T-helper 1 cell treated with Interleukin-12 subunit alpha and Interleukin-12 subunit beta and Interleukin-4 antibody, amounts not matched to agents 30 μg/mL and 1 μg/mL, for 36 hours (primary cell): ENCODE data around the gene A3GALT2.
"Not testable (repeated sequence)": the region's sequence is repeated elsewhere in the genome, so short reads cannot be mapped to it uniquely, and the experiment has no call there.

Experiments
- H3K27ac Mint-ChIP-seq: one replicate; pipeline ENCODE4 v1.8.0; 2021; ENCODE audit warnings: mild to moderate bottlenecking, mixed read lengths
- H3K27me3 Mint-ChIP-seq: one replicate; pipeline ENCODE4 v1.8.0; 2021; ENCODE audit warnings: low read depth, mixed read lengths
- H3K36me3 Mint-ChIP-seq: one replicate; pipeline ENCODE4 v1.8.0; 2021; ENCODE audit warnings: low read depth, mixed read lengths
- H3K4me1 Mint-ChIP-seq: one replicate; pipeline ENCODE4 v1.8.0; 2021; ENCODE audit warnings: low read depth, mixed read lengths
- H3K4me3 Mint-ChIP-seq: one replicate; pipeline ENCODE4 v1.8.0; 2021; ENCODE audit warnings: mild to moderate bottlenecking, moderate library complexity, mixed read lengths
- H3K9me3 Mint-ChIP-seq: one replicate; pipeline ENCODE4 v1.8.0; 2021; ENCODE audit warnings: mixed read lengths

Gene A3GALT2

DNA sequence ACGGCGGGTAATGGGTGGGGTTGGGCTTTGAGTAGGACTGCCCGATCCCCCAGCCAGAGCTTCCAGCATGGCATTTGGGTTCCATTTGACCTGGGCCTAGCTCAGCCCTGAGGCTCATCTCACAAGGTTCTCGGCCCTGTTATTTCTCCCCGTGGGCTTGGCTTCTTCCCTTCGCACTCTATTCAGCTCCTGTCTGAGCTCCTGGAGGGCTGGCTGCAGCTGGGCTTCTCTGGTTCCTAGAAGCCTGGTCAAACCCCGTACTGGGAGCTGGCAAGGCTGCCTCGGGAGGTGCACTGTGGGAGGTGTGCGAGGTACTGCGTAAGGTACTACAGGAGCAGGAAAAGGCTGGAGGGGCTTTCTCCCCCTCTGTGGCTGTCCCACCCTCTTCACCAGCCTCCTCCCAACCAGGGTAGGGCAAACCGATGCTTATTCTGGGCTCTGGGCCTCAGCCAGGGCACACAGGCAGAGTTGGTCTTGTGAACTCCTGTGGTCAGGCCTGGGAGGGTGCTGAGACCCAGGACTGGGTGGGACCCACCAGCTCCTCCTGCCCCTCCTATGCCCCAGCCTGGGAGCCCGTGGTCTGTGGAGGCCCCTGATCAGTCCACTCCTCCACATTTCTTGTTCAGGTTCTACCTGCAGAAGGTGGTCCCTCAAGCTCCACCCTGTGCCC is 814 bp downstream of the A3GALT2 start:
- Mint-ChIP-seq H3K4me1 (peaks cover 4% of the 10 kb centered on the region), H3K27me3 (peaks cover 6% of the 10 kb centered on the region), H3K27ac (no peak overlapping the region), H3K9me3 (no peaks in the 10 kb centered on the region), H3K36me3 (peaks cover 5% of the 10 kb centered on the region), H3K4me3 (no peak overlapping the region)

DNA sequence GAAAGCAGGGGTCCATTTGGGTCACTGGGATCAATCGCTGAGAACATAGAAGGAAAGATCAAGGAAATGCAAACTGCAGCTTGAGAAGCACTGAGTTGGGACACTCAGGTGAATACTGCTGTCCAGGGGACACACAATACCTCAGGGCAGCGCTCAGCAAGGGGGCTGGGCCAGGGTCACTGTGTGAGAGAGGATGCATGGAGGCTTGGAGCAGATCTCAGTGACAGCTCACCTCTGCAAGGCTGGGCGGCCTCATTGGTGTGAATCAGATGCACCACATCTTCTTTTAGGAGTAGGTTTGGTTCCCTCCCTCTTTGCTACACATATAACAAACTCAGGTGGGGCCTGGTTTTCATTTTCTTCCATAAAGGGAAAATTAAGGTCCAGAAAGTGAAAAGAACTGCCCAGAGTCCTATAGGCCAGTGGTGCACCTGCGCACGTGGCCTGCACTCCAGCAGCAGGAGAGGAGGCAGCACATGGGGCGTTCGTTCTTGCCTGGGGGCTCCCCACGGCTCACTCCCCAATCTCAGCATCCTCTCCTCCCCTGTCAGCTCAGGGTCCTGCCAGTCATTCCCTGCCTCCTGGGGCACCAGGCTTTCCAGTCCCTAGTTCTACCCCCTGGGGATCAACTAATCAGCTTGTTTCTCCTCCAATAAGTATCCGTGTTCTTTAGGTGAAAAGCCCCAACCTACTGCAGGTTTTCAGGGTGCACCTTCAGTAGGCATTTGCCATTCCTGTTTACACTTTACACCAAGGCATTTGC is 1.5 kb downstream of the A3GALT2 start:
- H3K4me3 Mint-ChIP-seq: no peak overlapping the region
- H3K9me3 Mint-ChIP-seq: no peaks in the 10 kb centered on the region
- H3K27me3 Mint-ChIP-seq: peaks cover 6% of the 10 kb centered on the region
- peaks cover 4% of the 10 kb centered on the region for H3K4me1 Mint-ChIP-seq
- peaks cover 5% of the 10 kb centered on the region for H3K36me3 Mint-ChIP-seq
- no peak overlapping the region for H3K27ac Mint-ChIP-seq

DNA sequence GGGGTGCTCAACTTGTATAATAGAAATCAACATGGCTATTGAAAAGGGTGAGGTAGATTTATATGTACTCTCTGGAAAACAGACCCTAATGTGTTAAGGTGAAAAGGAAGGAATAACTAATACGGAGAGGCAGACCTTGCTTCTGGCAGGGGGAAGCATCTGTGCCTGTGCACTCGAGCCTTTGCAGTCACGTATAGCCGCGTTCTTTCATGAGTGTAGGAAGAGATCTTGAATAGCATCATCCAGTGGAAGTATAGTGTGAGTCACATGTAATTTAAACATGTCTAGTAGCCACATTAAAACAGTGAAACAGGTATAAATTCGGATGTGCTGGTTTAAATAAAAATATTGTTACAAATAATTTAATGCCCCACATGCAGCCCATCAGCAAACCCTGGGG is 3.0 kb downstream of the A3GALT2 start:
- H3K27ac Mint-ChIP-seq: no peak overlapping the region
- H3K27me3 Mint-ChIP-seq: peaks cover 6% of the 10 kb centered on the region
- no peaks in the 10 kb centered on the region for H3K36me3 Mint-ChIP-seq
- H3K4me3 Mint-ChIP-seq: no peak overlapping the region
- H3K9me3 Mint-ChIP-seq: no peaks in the 10 kb centered on the region
- H3K4me1 Mint-ChIP-seq: peaks cover 4% of the 10 kb centered on the region

DNA sequence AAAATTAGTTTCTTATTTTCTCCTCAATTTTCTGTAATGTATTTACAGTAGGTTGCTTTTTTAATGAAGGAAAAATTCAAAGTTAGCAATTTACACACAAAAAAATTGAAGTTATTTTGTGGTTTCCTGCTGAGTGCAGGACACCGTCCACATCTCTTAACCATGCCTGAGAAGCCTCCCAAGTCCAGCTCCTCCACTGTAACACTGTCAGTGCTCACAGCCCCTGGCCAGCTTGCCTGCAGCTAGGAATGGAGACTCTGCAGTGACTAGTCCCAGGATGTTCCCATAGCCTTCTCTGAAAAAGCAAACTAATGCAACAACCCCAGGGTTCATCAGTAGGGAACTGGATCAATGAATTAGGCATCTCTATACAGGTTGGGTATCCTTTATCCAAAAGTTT is 3.5 kb downstream of the A3GALT2 start:
- H3K27me3 Mint-ChIP-seq: peaks cover 6% of the 10 kb centered on the region
- H3K4me1 Mint-ChIP-seq: peaks cover 4% of the 10 kb centered on the region
- no peak overlapping the region for H3K27ac Mint-ChIP-seq
- no peak overlapping the region for H3K4me3 Mint-ChIP-seq
- no peaks in the 10 kb centered on the region for H3K9me3 Mint-ChIP-seq
- no peaks in the 10 kb centered on the region for H3K36me3 Mint-ChIP-seq

DNA sequence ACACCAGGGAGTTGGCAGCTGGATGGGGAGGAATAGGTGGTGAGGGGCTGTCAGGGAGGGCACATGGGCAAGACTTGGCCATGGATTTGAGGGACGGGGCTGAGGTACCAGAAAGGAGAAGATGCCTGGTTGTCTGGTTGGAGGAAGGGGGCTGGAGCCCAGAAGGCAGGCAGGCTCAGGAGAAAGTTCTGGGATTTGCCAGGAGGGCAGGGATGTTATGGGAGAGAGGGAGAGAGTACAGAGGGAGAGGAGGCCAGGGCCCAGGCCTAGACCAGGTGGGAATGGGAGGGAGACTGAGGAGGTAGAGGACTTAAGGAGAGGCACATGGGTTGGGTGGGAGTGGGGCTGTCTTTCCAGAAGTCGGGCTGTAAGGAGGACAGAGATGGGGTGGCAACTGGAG is 4.3 kb downstream of the A3GALT2 start:
- Mint-ChIP-seq H3K36me3 (no peaks in the 10 kb centered on the region), H3K27ac (no peak overlapping the region), H3K9me3 (no peaks in the 10 kb centered on the region), H3K4me3 (no peak overlapping the region), H3K4me1 (peaks cover 4% of the 10 kb centered on the region), H3K27me3 (peaks cover 6% of the 10 kb centered on the region)

DNA sequence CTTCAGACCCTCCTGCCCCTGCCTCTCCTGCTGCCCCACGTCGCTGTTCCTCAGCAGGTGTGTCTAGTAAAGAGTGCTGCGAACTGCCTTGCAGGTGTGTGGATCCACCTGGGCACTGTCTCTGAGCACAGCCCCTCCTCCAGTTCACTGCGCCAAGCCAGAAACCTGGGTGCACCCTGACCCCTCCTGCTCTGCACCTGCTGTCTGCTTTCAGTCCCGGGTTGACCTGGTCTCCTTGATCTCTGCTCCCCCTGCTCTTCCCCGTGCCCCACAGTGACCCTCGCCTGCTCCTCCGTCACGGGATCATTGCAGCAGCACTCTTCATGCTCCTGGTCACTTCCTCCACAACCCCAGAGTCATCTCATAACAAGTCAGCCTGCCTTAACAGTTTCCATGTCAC is 6.5 kb downstream of the A3GALT2 start:
- Mint-ChIP-seq H3K36me3 (no peaks in the 10 kb centered on the region), H3K27me3 (peaks cover 10% of the 10 kb centered on the region), H3K4me3 (no peak overlapping the region), H3K4me1 (peaks cover 4% of the 10 kb centered on the region), H3K27ac (no peak overlapping the region), H3K9me3 (no peaks in the 10 kb centered on the region)

DNA sequence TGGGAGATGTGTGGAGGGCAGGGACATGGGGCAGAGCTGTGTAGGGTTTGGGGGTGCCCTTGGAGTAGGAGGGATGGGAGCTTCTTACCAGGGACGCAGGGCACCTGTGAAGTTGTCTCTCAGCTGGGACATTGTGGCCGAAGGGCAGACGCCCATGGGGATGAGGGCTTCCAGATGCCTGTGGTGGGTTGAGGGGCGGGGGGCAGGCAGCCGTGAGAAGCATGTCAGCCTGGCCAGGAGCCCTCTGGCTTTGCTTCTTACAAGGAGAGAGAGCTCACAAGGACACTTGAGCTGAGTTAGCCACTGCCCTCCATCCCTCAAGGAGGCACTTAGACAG is 8.5 kb downstream of the A3GALT2 start:
- H3K36me3 Mint-ChIP-seq: peaks cover 1% of the 10 kb centered on the region
- no peak overlapping the region for H3K4me3 Mint-ChIP-seq
- no peak overlapping the region for H3K27ac Mint-ChIP-seq
- H3K27me3 Mint-ChIP-seq: peaks cover 8% of the 10 kb centered on the region
- peaks cover 4% of the 10 kb centered on the region for H3K4me1 Mint-ChIP-seq
- H3K9me3 Mint-ChIP-seq: no peaks in the 10 kb centered on the region

DNA sequence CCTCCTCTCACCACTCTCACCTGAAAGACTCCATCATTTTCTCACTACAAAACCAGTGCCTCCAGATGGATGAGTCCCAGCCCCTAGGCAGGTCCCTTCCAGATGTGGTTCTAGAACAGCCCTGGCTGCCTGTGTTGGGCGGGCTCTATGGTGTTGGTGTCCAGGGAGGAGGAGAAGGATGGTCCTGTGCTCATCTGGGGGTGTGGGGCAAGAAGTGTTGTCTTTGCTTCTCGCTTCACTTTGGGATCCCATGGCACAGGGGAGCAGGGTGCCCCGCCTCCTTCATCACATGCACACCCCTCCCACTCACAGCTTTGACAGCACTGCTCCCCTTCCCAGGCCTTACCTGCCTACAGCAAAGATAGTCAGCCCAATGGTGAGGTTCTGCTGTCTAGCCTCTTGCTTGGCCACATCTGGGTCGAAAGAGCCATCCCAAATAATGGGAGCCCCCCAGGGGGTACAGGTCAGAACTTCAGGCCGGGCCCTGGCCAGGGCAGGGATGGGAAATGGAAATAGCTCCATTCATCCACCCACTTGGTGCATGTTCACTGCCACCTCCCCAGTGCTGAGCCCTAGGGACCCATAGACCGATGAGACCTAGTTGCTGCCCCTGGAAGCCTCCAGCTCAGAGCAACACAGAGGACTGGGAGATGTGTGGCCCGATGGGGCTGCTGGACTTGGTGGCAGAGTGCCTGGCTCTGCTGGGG is 9.0 kb downstream of the A3GALT2 start:
- H3K9me3 Mint-ChIP-seq: no peaks in the 10 kb centered on the region
- peaks cover 1% of the 10 kb centered on the region for H3K36me3 Mint-ChIP-seq
- no peak overlapping the region for H3K27ac Mint-ChIP-seq
- H3K27me3 Mint-ChIP-seq: peaks cover 8% of the 10 kb centered on the region
- peaks cover 4% of the 10 kb centered on the region for H3K4me1 Mint-ChIP-seq
- H3K4me3 Mint-ChIP-seq: no peak overlapping the region

DNA sequence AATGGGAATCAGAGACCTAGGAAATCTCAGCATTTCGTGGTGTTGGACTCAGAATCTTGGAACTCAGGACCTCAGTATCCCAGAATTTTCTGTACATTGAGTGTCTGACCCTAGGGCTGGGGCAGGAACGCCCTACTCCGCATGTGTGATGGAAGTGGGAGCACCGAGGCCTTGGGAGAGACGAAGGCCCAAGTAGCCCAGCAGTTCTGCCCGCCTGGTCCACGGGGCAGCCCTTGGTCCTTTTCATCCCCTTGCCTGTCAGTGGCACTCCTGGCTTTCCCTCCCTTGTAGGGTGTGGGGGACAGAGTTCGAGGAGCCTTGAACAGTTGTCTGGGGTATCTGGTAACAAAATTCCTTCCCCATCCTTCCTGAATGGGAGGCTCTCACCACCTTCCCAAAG is 10.2 kb downstream of the A3GALT2 start:
- Mint-ChIP-seq H3K9me3 (no peaks in the 10 kb centered on the region), H3K4me1 (peaks cover 2% of the 10 kb centered on the region), H3K27me3 (peaks cover 16% of the 10 kb centered on the region), H3K4me3 (no peak overlapping the region), H3K36me3 (peaks cover 3% of the 10 kb centered on the region), H3K27ac (no peak overlapping the region)

DNA sequence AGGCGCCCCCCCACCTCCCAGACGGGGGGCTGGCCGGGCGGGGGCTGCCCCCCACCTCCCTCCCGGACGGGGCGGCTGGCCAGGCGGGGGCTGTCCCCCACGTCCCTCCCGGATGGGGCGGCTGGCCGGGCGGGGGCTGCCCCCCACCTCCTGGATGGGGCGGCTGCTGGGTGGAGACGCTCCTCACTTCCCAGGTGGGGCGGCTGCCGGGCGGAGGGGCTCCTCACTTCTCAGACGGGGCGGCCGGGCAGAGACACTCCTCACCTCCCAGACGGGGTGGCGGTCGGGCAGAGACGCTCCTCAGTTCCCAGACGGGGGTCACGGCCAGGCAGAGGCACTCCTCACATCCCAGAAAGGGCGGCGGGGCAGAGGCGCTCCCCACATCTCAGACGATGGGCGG is 11.5 kb downstream of the A3GALT2 start:
- peaks cover 27% of the 10 kb centered on the region for H3K27me3 Mint-ChIP-seq
- H3K9me3 Mint-ChIP-seq, H3K36me3 Mint-ChIP-seq, H3K4me3 Mint-ChIP-seq, H3K27ac Mint-ChIP-seq, H3K4me1 Mint-ChIP-seq: not testable (repeated sequence)

DNA sequence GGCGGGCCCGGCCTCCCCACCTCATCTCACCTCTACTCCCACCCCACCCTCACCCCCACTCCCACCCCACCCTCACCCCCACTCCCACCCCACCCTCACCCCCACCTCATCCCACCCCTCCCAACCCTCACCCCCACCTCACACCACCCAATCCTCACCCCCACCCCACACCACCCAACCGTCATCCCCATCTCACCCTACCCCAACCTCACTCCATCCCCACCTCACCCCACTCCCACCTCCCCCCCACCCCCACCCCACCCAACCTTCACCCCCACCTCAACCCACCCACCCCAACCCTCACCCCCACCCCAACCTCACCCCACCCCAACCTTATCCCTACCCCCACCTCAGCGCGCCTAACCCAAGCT is 13.4 kb downstream of the A3GALT2 start:
- H3K4me3 Mint-ChIP-seq: no peak overlapping the region
- peaks cover 16% of the 10 kb centered on the region for H3K4me1 Mint-ChIP-seq
- H3K36me3 Mint-ChIP-seq: peaks cover 10% of the 10 kb centered on the region
- H3K27ac Mint-ChIP-seq: no peak overlapping the region
- H3K27me3 Mint-ChIP-seq: peaks cover 27% of the 10 kb centered on the region
- H3K9me3 Mint-ChIP-seq: peaks cover under 1% of the 10 kb centered on the region

DNA sequence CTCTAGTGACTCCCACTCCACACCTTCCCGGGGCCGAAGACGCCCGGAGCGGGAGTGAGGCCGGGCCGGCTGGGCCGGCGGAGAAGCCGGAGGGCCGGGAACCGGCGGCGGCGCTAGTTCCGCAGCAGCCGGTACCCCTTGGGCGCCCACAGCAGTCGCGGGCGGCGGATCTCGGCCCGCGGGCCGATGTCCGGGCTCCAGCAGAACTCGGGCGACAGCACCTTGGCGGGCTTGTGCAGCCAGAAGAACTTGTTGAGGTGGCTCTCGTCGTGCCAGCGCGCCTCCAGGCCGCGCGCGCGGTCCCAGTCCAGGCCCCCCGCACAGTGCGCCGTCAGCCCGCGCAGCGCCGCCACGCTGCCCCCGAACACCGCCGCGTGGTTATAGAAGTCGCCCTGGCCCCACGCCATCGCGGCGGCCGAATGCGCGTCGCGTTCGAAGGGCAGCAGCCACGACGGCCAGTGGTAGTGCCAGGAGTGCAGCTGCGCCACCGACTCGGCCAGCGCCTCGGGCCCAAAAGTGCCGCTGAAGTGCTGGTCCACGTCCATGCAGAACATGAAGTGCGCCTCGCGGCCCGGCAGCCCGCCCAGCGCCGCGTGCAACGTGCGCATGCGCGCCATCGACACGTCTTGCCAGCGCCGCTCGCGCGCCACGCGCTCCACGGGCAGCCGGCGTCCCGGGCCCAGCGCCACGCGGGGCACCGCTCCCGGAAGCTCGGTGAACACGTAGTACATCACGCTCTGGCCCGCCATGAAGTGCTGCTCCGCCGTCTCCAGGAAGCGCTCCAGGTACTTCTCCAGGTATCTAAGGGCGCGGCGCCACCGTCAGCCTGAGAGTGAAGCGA is 14.0 kb downstream of the A3GALT2 start:
- H3K36me3 Mint-ChIP-seq: peaks cover 10% of the 10 kb centered on the region
- peaks cover 27% of the 10 kb centered on the region for H3K27me3 Mint-ChIP-seq
- H3K4me1 Mint-ChIP-seq: peaks cover 22% of the 10 kb centered on the region
- no peak overlapping the region for H3K4me3 Mint-ChIP-seq
- peaks cover 7% of the 10 kb centered on the region for H3K9me3 Mint-ChIP-seq
- H3K27ac Mint-ChIP-seq: no peak overlapping the region

DNA sequence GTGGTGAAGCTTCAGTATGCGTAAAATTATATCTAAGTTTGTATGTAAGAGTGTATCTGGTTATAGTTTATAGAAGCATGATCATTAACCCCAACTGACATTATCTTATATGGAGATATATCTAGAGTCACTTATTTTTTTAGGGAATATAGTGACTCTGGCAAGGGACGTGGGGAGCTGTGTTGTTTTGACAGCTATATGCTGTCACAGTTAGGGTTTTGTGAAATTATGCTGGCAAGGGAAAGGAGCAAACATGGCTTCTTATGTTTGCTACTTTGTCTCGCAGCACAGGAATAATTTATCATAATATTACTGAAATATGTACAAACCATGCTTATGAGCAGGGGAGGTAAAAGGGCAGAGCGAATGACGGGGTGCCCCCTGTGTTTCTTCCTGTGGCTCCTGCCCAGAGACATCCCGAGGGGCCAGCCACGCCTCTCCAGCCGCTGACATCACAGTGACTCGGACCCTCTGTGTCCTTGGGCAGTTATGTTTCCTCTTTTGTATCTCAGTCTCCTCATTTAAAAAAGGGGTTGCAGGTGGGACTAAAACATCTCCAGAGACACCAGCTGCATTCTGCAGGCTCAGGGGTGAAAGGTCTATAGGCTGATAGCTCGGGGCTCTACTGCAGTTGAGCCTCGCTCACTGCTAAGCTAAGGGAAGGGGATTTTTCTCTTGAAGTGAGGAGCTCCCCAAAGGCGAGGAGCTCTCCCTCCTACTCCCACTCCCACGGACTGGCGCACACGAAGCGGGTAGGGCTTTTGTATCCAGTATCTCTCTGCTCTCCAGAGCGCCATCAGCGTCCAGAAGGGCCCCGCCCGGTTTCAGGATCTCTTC is 14.9 kb downstream of the A3GALT2 start:
- Mint-ChIP-seq H3K4me1 (peaks cover 27% of the 10 kb centered on the region), H3K9me3 (peaks cover 8% of the 10 kb centered on the region), H3K27ac (no peak overlapping the region), H3K36me3 (peaks cover 10% of the 10 kb centered on the region), H3K4me3 (no peak overlapping the region), H3K27me3 (peaks cover 27% of the 10 kb centered on the region)

DNA sequence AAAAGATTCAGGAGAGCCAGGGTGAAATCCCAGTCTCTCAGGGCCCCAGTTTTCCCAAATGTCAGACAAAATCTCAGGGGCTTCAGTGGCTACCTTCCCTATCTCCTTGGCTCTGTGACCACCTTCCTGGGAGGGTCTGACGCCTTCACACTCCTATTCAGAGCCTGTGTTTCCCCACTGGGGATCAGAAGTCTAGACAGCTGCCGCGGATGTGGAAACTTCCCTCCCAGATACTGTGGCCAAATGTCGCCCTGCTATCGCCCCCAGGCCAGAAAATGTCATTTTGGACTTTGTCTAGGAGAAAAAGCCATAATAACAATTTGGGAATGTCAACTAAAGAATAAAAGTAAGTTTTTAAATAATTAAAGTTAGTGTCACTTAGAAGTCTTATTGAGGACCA is 15.9 kb downstream of the A3GALT2 start:
- no peak overlapping the region for H3K4me3 Mint-ChIP-seq
- peaks cover 27% of the 10 kb centered on the region for H3K4me1 Mint-ChIP-seq
- peaks cover 10% of the 10 kb centered on the region for H3K36me3 Mint-ChIP-seq
- no peak overlapping the region for H3K27ac Mint-ChIP-seq
- H3K9me3 Mint-ChIP-seq: peaks cover 8% of the 10 kb centered on the region
- H3K27me3 Mint-ChIP-seq: peaks cover 23% of the 10 kb centered on the region
